Measurements from ENCODE around the gene CDK5RAP2. TPM values are rescaled to one million over a fixed set of nuclear protein-coding genes. Genes with fewer than 3 reads are reported as not detected.
"Not testable (repeated sequence)": the region's sequence is repeated elsewhere in the genome, so short reads cannot be mapped to it uniquely, and the experiment has no call there.

CDK5RAP2 gene
- total RNA-seq, 6 experiments from 2014 or later: 28.4 to 40.8 (median 36.8) TPM

- Mint-ChIP-seq H3K9me3 (peaks cover 4% of the 10 kb centered on the region; the same call in 1 of the 2 replicates), H3K4me3 (no peak overlapping the region), H3K27me3 (ENCODE audit: insufficient read depth) (no peaks in the 10 kb centered on the region; the same call in 1 of the 2 replicates), H3K27ac (no peak overlapping the region), H3K36me3 (ENCODE audit: low read depth) (peaks cover 26% of the 10 kb centered on the region), H3K4me1 (ENCODE audit: low read depth) (no peaks in the 10 kb centered on the region)
- TF ChIP-seq, protein P1, sequence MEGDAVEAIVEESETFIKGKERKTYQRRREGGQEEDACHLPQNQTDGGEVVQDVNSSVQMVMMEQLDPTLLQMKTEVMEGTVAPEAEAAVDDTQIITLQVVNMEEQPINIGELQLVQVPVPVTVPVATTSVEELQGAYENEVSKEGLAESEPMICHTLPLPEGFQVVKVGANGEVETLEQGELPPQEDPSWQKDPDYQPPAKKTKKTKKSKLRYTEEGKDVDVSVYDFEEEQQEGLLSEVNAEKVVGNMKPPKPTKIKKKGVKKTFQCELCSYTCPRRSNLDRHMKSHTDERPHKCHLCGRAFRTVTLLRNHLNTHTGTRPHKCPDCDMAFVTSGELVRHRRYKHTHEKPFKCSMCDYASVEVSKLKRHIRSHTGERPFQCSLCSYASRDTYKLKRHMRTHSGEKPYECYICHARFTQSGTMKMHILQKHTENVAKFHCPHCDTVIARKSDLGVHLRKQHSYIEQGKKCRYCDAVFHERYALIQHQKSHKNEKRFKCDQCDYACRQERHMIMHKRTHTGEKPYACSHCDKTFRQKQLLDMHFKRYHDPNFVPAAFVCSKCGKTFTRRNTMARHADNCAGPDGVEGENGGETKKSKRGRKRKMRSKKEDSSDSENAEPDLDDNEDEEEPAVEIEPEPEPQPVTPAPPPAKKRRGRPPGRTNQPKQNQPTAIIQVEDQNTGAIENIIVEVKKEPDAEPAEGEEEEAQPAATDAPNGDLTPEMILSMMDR (IDR thresholded peaks at IDR 0.05): no peak
- DNase-seq: no peak
These were observed 66.1 kb downstream of the CDK5RAP2 start for GRCh38 chr9:120513825-120514396.

- H3K4me1 Mint-ChIP-seq (ENCODE audit: low read depth): no peaks in the 10 kb centered on the region
- H3K4me3 Mint-ChIP-seq: no peak overlapping the region
- peaks cover 8% of the 10 kb centered on the region; the same call in 1 of the 2 replicates for H3K9me3 Mint-ChIP-seq
- H3K27me3 Mint-ChIP-seq (ENCODE audit: insufficient read depth): no peaks in the 10 kb centered on the region; the same call in 1 of the 2 replicates
- no peak overlapping the region for H3K27ac Mint-ChIP-seq
- no peak for DNase-seq
- TF ChIP-seq, protein P1 (IDR thresholded peaks at IDR 0.05): no peak
- H3K36me3 Mint-ChIP-seq (ENCODE audit: low read depth): peaks cover 37% of the 10 kb centered on the region
These were observed 69.2 kb downstream of the CDK5RAP2 start for GRCh38 chr9:120510816-120511215.

DNA sequence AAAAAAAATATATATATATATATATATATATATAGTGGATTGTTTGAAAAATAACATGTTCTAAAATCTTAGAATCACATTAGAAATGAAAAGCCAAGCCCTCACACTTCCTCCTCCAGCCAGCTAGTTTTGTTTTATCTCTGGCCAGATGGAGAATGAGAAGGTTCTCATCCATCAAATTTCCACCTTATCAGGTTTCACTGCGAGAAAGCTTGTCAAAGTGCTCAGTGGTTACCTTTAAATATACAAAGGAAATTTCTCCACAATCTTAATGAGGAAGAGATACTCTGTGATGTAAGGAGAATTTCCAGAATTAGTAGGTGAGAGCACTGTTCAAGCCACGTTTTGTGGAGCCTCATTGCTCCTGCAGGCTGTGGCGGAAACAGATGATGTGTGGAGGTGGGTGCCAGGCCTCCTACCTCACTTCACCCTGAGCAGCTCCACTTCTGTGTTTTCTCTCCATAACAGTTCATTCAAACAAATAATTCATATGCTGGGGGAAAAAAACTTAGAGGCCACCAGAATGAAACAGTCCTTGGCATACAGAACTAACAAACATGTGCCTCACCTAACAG, 71.9 kb downstream of the CDK5RAP2 start:
- Mint-ChIP-seq H3K27me3 (ENCODE audit: insufficient read depth) (peaks cover 1% of the 10 kb centered on the region; the same call in 1 of the 2 replicates), H3K27ac (no peak overlapping the region), H3K4me1 (ENCODE audit: low read depth) (no peaks in the 10 kb centered on the region), H3K9me3 (peaks cover 8% of the 10 kb centered on the region; the same call in 1 of the 2 replicates), H3K4me3 (no peak overlapping the region), H3K36me3 (ENCODE audit: low read depth) (peaks cover 45% of the 10 kb centered on the region)
- TF ChIP-seq, protein P1 (IDR thresholded peaks at IDR 0.05): no peak
- DNase-seq: no peak

DNA sequence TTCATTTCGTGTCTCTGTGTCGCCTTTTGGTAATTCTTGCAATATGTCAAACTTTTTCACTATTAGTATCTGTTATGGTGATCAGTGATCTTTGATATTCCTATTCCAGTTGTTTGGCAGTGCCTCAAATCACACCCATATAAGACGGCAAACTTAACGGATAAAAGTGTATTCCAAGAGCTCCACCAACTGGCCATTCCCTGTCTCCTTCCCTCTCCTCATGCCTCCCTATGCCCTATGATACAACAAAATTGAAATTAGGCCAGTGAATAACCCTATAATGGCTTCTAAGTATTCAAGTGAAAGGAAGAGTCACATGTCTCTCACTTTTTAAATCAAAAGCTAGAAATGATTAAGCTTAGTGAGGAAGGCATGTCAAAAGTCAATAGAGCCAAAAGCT, 74.8 kb downstream of the CDK5RAP2 start:
- TF ChIP-seq, protein P1 (IDR thresholded peaks at IDR 0.05): no peak
- no peak for DNase-seq
- no peak overlapping the region for H3K4me3 Mint-ChIP-seq
- no peaks in the 10 kb centered on the region for H3K4me1 Mint-ChIP-seq (ENCODE audit: low read depth)
- peaks cover 1% of the 10 kb centered on the region; the same call in 1 of the 2 replicates for H3K27me3 Mint-ChIP-seq (ENCODE audit: insufficient read depth)
- no peak overlapping the region for H3K27ac Mint-ChIP-seq
- peaks cover 4% of the 10 kb centered on the region; the same call in 1 of the 2 replicates for H3K9me3 Mint-ChIP-seq
- peaks cover 25% of the 10 kb centered on the region for H3K36me3 Mint-ChIP-seq (ENCODE audit: low read depth)

DNA sequence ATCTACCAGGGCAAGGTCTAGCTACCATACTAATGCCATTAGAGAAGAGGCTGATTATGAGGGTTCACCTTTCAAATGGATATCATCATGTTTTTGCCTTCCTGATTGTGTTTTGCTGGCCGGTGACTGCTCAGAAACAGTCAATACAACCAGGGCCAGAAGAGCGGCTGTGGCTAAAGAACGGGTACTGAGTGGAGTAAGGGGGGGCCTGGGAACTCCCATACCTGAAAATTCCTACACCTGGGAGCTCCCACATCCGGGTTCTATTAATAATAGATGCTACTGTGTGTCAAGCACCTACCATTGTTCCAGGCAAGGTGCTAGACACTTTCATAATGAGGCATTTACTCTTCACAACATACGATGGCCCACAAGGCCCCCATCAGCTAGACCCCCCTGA, 79.2 kb downstream of the CDK5RAP2 start:
- TF ChIP-seq, protein P1 (IDR thresholded peaks at IDR 0.05): no peak

GRCh38 chr9:120497865-120498264, 82.1 kb downstream of the CDK5RAP2 start:
- DNase-seq; H3K4me3 Mint-ChIP-seq; H3K27ac Mint-ChIP-seq; H3K9me3 Mint-ChIP-seq; H3K27me3 Mint-ChIP-seq (ENCODE audit: insufficient read depth); H3K4me1 Mint-ChIP-seq (ENCODE audit: low read depth): not testable (repeated sequence)
- peaks cover 18% of the 10 kb centered on the region for H3K36me3 Mint-ChIP-seq (ENCODE audit: low read depth)

More for the DNA sequence above, 79.2 kb downstream of the CDK5RAP2 start:
- no peak overlapping the region for H3K27ac Mint-ChIP-seq
- peaks cover 1% of the 10 kb centered on the region for H3K27me3 Mint-ChIP-seq (ENCODE audit: insufficient read depth)
- DNase-seq: no peak
- peaks cover 20% of the 10 kb centered on the region for H3K36me3 Mint-ChIP-seq (ENCODE audit: low read depth)
- H3K4me3 Mint-ChIP-seq: no peak overlapping the region
- H3K9me3 Mint-ChIP-seq: no peaks in the 10 kb centered on the region
- H3K4me1 Mint-ChIP-seq (ENCODE audit: low read depth): no peaks in the 10 kb centered on the region

DNA sequence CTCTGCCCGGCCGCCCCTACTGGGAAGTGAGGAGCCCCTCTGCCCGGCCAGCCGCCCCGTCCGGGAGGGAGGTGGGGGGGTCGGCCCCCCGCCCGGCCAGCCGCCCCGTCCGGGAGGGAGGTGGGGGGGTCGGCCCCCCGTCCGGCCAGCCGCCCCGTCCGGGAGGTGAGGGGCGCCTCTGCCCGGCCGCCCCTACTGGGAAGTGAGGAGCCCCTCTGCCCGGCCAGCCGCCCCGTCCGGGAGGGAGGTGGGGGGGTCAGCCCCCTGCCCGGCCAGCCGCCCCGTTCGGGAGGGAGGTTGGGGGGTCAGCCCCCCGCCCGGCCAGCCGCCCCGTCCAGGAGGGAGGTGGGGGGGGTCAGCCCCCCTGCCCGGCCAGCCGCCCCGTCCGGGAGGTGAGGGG, 83.5 kb downstream of the CDK5RAP2 start:
- H3K4me1 Mint-ChIP-seq (ENCODE audit: low read depth); DNase-seq; H3K27me3 Mint-ChIP-seq (ENCODE audit: insufficient read depth); H3K9me3 Mint-ChIP-seq; H3K27ac Mint-ChIP-seq; H3K4me3 Mint-ChIP-seq: not testable (repeated sequence)
- peaks cover 18% of the 10 kb centered on the region for H3K36me3 Mint-ChIP-seq (ENCODE audit: low read depth)

Data from HFFc6 (cell line).